HepG2 (cell line): ENCODE measurements around the gene EEF1A1. TPM values are rescaled to one million over a fixed set of nuclear protein-coding genes. Genes with fewer than 3 reads are reported as not detected.

Experiments
- ATAC-seq: fragments of 200-7000 bp; cut with Tn5 transposase; 3 replicates; pipeline ENCODE4 v1.9.1; 2020; ENCODE audit warnings: mild to moderate bottlenecking, moderate library complexity
- BruUV-seq: library from RNA; stranded (reverse); fragments of 400-500 nt; replicated peaks from 2 replicates; lab custom pipeline; 2021; lab: Mats Ljungman, UMichigan
- CTCF ChIA-PET: fragments of 300-600 bp; formaldehyde crosslinking; extraction: SDS; loops from one replicate; lab custom pipeline; 2021; ENCODE audit warnings: low total read pairs, inconsistent platforms, low intra/inter-chr PET ratio; lab: Yijun Ruan, JAX
- POLR2A ChIA-PET: fragments of 350-600 bp; sonication (Branson Sonifier 250); formaldehyde crosslinking; loops from one replicate; lab custom pipeline; 2020; ENCODE audit warnings: antibody characterized with exemption, inconsistent platforms; lab: Yijun Ruan, JAX
- DNase-seq: peaks from one replicate; pipeline ENCODE4 v3.0.0-alpha.2; 2015; ENCODE audit warnings: low spot score
- FAIRE-seq: peaks from 3 replicates; lab custom pipeline; 2011; peaks lifted over from hg19 to GRCh38; lab: Jason Lieb, UNC
- H2AFZ ChIP-seq: one replicate; pipeline ENCODE4 v1.6.1; 2011; ENCODE audit warnings: low read length, inconsistent platforms
- H3K27ac ChIP-seq: fragments of 300-600 bp; 3 replicates; pipeline ENCODE4 v1.8.0; 2011; ENCODE audit warnings: mixed run types, mild to moderate bottlenecking, mixed read lengths, low read length, inconsistent platforms; ENCODE audit not compliant: insufficient read depth; ENCODE audit errors: extremely low read length
- H3K27me3 ChIP-seq, 2 experiments: fragments of 200-600 bp in 1 of 2; 2 replicates in 1 of 2; 3 replicates in 1 of 2; pipeline versions ENCODE4 v1.6.0 to v1.8.0; 2011; ENCODE audit warnings: low read length in 2 of 2, mild to moderate bottlenecking in 2 of 2, moderate library complexity in 2 of 2, inconsistent platforms in 1 of 2; ENCODE audit not compliant: insufficient read depth in 2 of 2, control insufficient read depth in 1 of 2
- H3K36me3 ChIP-seq, 2 experiments: fragments of 200-600 bp in 1 of 2; replicated peaks in 1 of 2; 2 replicates in 1 of 2; 3 replicates in 1 of 2; pipeline versions ENCODE4 v1.5.1 to v1.8.0; 2011; ENCODE audit warnings: low read length in 2 of 2, inconsistent platforms in 1 of 2; ENCODE audit not compliant: insufficient read depth in 2 of 2, control insufficient read depth in 1 of 2
- H3K4me1 ChIP-seq: 2 replicates; pipeline ENCODE4 v1.5.1; 2012; ENCODE audit warnings: low read length, inconsistent platforms; ENCODE audit not compliant: insufficient read depth
- H3K4me2 ChIP-seq: 2 replicates; pipeline ENCODE4 v1.6.0; 2011; ENCODE audit warnings: low read depth, low read length, inconsistent platforms
- H3K4me3 ChIP-seq, 3 experiments: fragments of 200-600 bp in 1 of 3; sonication (generic), shearing (Covaris generic) in 1 of 3; replicated peaks in 1 of 3; 2 replicates each; pipeline ENCODE4 v1.5.1; 2011 to 2016; ENCODE audit warnings: low read length in 3 of 3, inconsistent platforms in 2 of 3, low read depth in 2 of 3, mild to moderate bottlenecking in 2 of 3, control low read depth in 1 of 3, mixed read lengths in 1 of 3; ENCODE audit not compliant: insufficient read depth in 1 of 3
- H3K79me2 ChIP-seq: one replicate; pipeline ENCODE4 v1.6.1; 2011; ENCODE audit warnings: low read length, inconsistent platforms; ENCODE audit not compliant: insufficient read depth
- H3K9ac ChIP-seq: 2 replicates; pipeline ENCODE4 v1.6.0; 2011; ENCODE audit warnings: mild to moderate bottlenecking, low read depth, low read length, inconsistent platforms; ENCODE audit not compliant: insufficient read depth
- H3K9me3 ChIP-seq: 2 replicates; pipeline ENCODE4 v1.5.1; 2012; ENCODE audit warnings: mild to moderate bottlenecking, low read length
- H4K20me1 ChIP-seq: 2 replicates; pipeline ENCODE4 v1.6.0; 2011; ENCODE audit warnings: inconsistent platforms, mild to moderate bottlenecking, low read length, moderate library complexity; ENCODE audit not compliant: insufficient read depth
- BCL6 ChIP-seq: IDR thresholded peaks from 2 replicates; pipeline ENCODE4 v1.6.1; 2016; ENCODE audit warnings: missing genetic modification reagents, missing compliant biosample characterization
- CREM ChIP-seq, 2 experiments: sonication (generic) in 1 of 2; formaldehyde crosslinking in 1 of 2; IDR thresholded peaks; 2 replicates each; pipeline versions ENCODE4 v1.4.0 to v1.6.1; 2016 to 2020; ENCODE audit warnings: antibody characterized with exemption in 1 of 2, mild to moderate bottlenecking in 1 of 2, missing genetic modification reagents in 1 of 2
- HMG20B ChIP-seq: conservative IDR thresholded peaks from 2 replicates; pipeline ENCODE4 v1.6.1; 2016; ENCODE audit warnings: missing genetic modification reagents, missing compliant biosample characterization
- HOXA3 ChIP-seq: sonication (generic); formaldehyde crosslinking; IDR thresholded peaks from 2 replicates; pipeline ENCODE4 v1.5.0; 2020; ENCODE audit warnings: missing genetic modification reagents
- NFIC ChIP-seq: IDR thresholded peaks from 2 replicates; pipeline ENCODE4 v1.6.1; 2012; ENCODE audit warnings: mild to moderate bottlenecking, low read length, inconsistent platforms
- NR1H2 ChIP-seq: sonication (generic); formaldehyde crosslinking; IDR thresholded peaks from 2 replicates; pipeline ENCODE4 v1.8.1; 2022; ENCODE audit warnings: low read depth, missing genetic modification reagents, borderline replicate concordance
- RNF2 ChIP-seq: fragments of 450-650 bp; conservative IDR thresholded peaks from 2 replicates; pipeline ENCODE4 v1.6.1; 2016; ENCODE audit warnings: low read depth
- SAFB2 ChIP-seq: sonication (generic); formaldehyde crosslinking; IDR thresholded peaks from 2 replicates; pipeline ENCODE4 v1.5.1; 2020; ENCODE audit warnings: missing genetic modification reagents, low read depth, mild to moderate bottlenecking, borderline replicate concordance
- TCF7 ChIP-seq: sonication (generic); IDR thresholded peaks from 2 replicates; pipeline ENCODE4 v1.6.1; 2016; ENCODE audit warnings: antibody characterized with exemption, low read depth
- ZMYM3 ChIP-seq: sonication (generic); formaldehyde crosslinking; IDR thresholded peaks from 2 replicates; pipeline ENCODE4 v1.5.1; 2020; ENCODE audit warnings: mild to moderate bottlenecking, missing genetic modification reagents
- ZNF24 ChIP-seq: fragments of 450-650 bp; IDR thresholded peaks from 2 replicates; pipeline ENCODE4 v1.6.1; 2017; ENCODE audit warnings: antibody characterized with exemption, mild to moderate bottlenecking
- ZNF510 ChIP-seq: sonication (generic); formaldehyde crosslinking; IDR thresholded peaks from 2 replicates; pipeline ENCODE4 v1.4.0; 2020; ENCODE audit warnings: low read depth, mild to moderate bottlenecking, missing genetic modification reagents
- ZNF768 ChIP-seq: sonication (generic); formaldehyde crosslinking; IDR thresholded peaks from 2 replicates; pipeline ENCODE4 v1.4.0; 2020; ENCODE audit warnings: missing genetic modification reagents
- WGBS: methylation state at CpG from one replicate; pipeline ENCODE4 v1.1.6; 2017; ENCODE audit warnings: low lambda C conversion rate; 5-methylcytosine and 5-hydroxymethylcytosine counted together
- in situ Hi-C: cut with HindIII; loops from 2 replicates; pipeline ENCODE4 v1.10.0; 2017; ENCODE audit warnings: low pct_unique_long_range_greater_than_20kb; ENCODE audit not compliant: extremely low pct_ligation_motif_present
- intact Hi-C: fragments of 100-400 bp; cut with micrococcal nuclease; formaldehyde crosslinking; loops from one replicate; pipeline ENCODE4 v1.10.0; 2022; ENCODE audit not compliant: unreplicated experiment
- polyA plus RNA-seq, 8 experiments: library from polyadenylated mRNA; depleted of rRNA in 3 of 8; stranded (reverse) in 7 of 8; unstranded in 1 of 8; fragments of >200 nt; fragmentation: Illumina TruSeq in 4 of 8; extraction: Trizol in 4 of 8; gene quantifications; 2 replicates each; pipeline versions ENCODE4 v1.2.1 to v1.2.3, GENCODE V29; 2011 to 2016; ENCODE audit warnings: low read depth in 4 of 8, missing spikeins in 1 of 8, mixed read lengths in 1 of 8; ENCODE audit not compliant: insufficient read depth in 1 of 8
- total RNA-seq, 5 experiments: library from RNA; depleted of rRNA; stranded (reverse); fragments of >200 nt; fragmentation: Illumina TruSeq; extraction: Trizol; gene quantifications; 2 replicates each; pipeline ENCODE4 v1.2.3, GENCODE V29; 2016; ENCODE audit warnings: low read depth in 1 of 5
- TF ChIP-seq, protein P1 (sequence below): sonication (generic); formaldehyde crosslinking; IDR thresholded peaks from 2 replicates; pipeline ENCODE4 v1.4.0; 2020; ENCODE audit warnings: missing genetic modification reagents, borderline replicate concordance
- TF ChIP-seq, protein P2 (sequence below): sonication (generic); formaldehyde crosslinking; IDR thresholded peaks from 2 replicates; pipeline ENCODE4 v1.4.0; 2020; ENCODE audit warnings: missing genetic modification reagents
- TF ChIP-seq, protein P3 (sequence below): sonication (generic); formaldehyde crosslinking; IDR thresholded peaks from 2 replicates; pipeline ENCODE4 v1.4.0; 2020; ENCODE audit warnings: mild to moderate bottlenecking, missing genetic modification reagents
- TF ChIP-seq, protein P4 (sequence below): IDR thresholded peaks from 2 replicates; pipeline ENCODE4 v1.6.1; 2012; ENCODE audit warnings: low read depth, low read length, improper control_type of control experiment

Gene EEF1A1
- total and polyA plus RNA-seq, 2 of the 13 experiments (the other 11 are each of a cell fraction or from before 2014, with no cell fraction given) = 13,726 to 17,172 TPM

DNA sequence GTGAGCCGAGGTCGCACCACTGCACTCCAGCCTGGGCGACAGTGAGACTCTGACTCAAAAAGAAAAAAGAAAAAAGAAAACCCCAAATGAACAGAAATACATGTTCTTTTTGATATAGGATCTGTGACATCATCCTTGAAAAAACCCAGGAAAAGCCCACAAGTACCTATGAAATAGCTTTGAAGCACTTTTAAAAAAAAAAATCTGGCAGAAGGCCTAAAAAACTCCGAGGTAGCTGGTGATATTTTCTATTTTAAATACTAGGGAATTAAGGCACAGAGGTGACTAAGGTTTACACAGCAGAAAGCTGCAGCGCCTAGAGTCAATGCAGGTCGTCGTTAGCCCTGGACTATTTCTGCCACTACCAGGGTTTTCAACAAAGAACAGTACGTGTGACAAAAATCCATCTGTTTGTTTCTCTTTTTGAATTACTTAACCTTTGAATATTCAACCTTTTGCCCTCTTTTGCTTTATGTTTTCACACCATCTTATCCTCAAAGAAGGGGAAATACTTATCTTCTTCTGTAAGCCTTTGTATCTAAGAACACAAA, 39.4 kb upstream of the EEF1A1 start:
- FAIRE-seq (peak; percentile 40), DNase-seq (peak; percentile 83), ATAC-seq (peak; percentile 93)
- Histone ChIP-seq H3K79me2 (no peaks in the 10 kb centered on the region), H3K27ac (peak overlapping the region; percentile 53), H3K9me3 (no peaks in the 10 kb centered on the region), H3K4me2 (peak overlapping the region; percentile 53), H2AFZ (peak overlapping the region; percentile 31), H3K4me1 (peaks cover 60% of the 10 kb centered on the region), H3K27me3 (no peaks in the 10 kb centered on the region), H4K20me1 (no peaks in the 10 kb centered on the region), H3K36me3 (no peaks in the 10 kb centered on the region), H3K9ac (peak overlapping the region; percentile 23; the same call in 1 of the 2 replicates), H3K4me3 (peak overlapping the region in 1 of 3 experiments; percentile 28; a peak in 1 of 6 replicates)
- BruUV-seq = no TSS peak
- 25% methylated on average over 8 of the region's 8 CpGs for WGBS
- intact Hi-C loops = no loop called here
- in situ Hi-C loops = no loop called here
- POLR2A ChIA-PET = interaction anchor here (1.0 to 4.4 kb wide), 5 partner anchors 12 to 46 kb away, joined by 3 to 27 read pairs (median 4); partner anchors contain the start of gene EEF1A1
- CTCF ChIA-PET = no interaction called here
- TF ChIP-seq HOXA3 (peak; percentile 22; the same call in 1 of the 2 replicates), ZNF24 (no peak), BCL6 (CRISPR knock-in tag) (peak; percentile 79), RNF2 (no peak), ZNF510 (no peak), TCF7 (peak; percentile 62; the same call in 1 of the 2 replicates), NR1H2 (CRISPR knock-in tag) (no peak), HMG20B (peak; percentile 56; the same call in 1 of the 2 replicates), CREM (IDR thresholded peaks at IDR 0.05) (peak; percentile 59; the same call in 1 of the 2 replicates), CREM (CRISPR knock-in tag; IDR thresholded peaks at IDR 0.05) (no peak), ZMYM3 (CRISPR knock-in tag) (no peak), NFIC (peak; percentile 52), SAFB2 (CRISPR knock-in tag) (no peak), ZNF768 (CRISPR knock-in tag) (no peak)
- TF ChIP-seq, protein P1, sequence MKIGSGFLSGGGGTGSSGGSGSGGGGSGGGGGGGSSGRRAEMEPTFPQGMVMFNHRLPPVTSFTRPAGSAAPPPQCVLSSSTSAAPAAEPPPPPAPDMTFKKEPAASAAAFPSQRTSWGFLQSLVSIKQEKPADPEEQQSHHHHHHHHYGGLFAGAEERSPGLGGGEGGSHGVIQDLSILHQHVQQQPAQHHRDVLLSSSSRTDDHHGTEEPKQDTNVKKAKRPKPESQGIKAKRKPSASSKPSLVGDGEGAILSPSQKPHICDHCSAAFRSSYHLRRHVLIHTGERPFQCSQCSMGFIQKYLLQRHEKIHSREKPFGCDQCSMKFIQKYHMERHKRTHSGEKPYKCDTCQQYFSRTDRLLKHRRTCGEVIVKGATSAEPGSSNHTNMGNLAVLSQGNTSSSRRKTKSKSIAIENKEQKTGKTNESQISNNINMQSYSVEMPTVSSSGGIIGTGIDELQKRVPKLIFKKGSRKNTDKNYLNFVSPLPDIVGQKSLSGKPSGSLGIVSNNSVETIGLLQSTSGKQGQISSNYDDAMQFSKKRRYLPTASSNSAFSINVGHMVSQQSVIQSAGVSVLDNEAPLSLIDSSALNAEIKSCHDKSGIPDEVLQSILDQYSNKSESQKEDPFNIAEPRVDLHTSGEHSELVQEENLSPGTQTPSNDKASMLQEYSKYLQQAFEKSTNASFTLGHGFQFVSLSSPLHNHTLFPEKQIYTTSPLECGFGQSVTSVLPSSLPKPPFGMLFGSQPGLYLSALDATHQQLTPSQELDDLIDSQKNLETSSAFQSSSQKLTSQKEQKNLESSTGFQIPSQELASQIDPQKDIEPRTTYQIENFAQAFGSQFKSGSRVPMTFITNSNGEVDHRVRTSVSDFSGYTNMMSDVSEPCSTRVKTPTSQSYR (CRISPR knock-in tag) = no peak
- TF ChIP-seq, protein P2, sequence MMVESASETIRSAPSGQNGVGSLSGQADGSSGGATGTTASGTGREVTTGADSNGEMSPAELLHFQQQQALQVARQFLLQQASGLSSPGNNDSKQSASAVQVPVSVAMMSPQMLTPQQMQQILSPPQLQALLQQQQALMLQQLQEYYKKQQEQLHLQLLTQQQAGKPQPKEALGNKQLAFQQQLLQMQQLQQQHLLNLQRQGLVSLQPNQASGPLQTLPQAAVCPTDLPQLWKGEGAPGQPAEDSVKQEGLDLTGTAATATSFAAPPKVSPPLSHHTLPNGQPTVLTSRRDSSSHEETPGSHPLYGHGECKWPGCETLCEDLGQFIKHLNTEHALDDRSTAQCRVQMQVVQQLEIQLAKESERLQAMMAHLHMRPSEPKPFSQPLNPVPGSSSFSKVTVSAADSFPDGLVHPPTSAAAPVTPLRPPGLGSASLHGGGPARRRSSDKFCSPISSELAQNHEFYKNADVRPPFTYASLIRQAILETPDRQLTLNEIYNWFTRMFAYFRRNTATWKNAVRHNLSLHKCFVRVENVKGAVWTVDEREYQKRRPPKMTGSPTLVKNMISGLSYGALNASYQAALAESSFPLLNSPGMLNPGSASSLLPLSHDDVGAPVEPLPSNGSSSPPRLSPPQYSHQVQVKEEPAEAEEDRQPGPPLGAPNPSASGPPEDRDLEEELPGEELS (CRISPR knock-in tag) = 0 out of 2 replicates have a peak, but pooled peaks have one; percentile 51
- TF ChIP-seq, protein P3, sequence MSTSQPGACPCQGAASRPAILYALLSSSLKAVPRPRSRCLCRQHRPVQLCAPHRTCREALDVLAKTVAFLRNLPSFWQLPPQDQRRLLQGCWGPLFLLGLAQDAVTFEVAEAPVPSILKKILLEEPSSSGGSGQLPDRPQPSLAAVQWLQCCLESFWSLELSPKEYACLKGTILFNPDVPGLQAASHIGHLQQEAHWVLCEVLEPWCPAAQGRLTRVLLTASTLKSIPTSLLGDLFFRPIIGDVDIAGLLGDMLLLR (CRISPR knock-in tag) = no peak
- TF ChIP-seq, protein P4, sequence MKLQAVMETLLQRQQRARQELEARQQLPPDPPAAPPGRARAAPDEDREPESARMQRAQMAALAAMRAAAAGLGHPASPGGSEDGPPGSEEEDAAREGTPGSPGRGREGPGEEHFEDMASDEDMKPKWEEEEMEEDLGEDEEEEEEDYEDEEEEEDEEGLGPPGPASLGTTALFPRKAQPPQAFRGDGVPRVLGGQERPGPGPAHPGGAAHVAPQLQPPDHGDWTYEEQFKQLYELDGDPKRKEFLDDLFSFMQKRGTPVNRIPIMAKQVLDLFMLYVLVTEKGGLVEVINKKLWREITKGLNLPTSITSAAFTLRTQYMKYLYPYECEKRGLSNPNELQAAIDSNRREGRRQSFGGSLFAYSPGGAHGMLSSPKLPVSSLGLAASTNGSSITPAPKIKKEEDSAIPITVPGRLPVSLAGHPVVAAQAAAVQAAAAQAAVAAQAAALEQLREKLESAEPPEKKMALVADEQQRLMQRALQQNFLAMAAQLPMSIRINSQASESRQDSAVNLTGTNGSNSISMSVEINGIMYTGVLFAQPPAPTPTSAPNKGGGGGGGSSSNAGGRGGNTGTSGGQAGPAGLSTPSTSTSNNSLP = peak; percentile 44; the same call in 1 of the 2 replicates
